GM18870 (cell line): ENCODE measurements around the gene SKAP1.

ENCODE experiments used
- ATAC-seq: cut with Tn5 transposase; IDR thresholded peaks from one replicate; pipeline ENCODE4 v1.9.1; 2021; ENCODE audit warnings: moderate library complexity; ENCODE audit not compliant: unreplicated experiment

Gene SKAP1

GRCh38 chr17:48429638-48430586 lies at the start of gene SKAP1:
Gene SKAP1, minus strand, starts transcription at chr17:48430214.
- no peak for ATAC-seq

DNA sequence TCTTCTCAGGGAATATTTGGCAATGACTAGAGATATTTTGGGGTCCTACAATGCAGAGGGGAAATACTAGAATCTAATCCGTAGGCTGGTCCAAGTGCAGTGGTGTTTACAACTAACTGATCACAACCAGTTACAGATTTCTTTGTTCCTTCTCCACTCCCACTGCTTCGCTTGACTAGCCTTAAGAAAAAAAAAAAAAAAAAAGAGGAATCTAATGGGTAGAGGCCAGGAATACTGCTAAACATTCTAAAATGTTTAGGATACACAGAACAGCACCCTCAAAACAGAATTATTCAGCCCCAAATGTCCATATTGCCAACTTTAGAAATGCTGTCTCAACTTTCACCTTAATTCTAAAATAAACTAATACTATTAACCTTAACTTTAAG lies 49.0 kb upstream of the SKAP1 start:
- no peak for ATAC-seq

DNA sequence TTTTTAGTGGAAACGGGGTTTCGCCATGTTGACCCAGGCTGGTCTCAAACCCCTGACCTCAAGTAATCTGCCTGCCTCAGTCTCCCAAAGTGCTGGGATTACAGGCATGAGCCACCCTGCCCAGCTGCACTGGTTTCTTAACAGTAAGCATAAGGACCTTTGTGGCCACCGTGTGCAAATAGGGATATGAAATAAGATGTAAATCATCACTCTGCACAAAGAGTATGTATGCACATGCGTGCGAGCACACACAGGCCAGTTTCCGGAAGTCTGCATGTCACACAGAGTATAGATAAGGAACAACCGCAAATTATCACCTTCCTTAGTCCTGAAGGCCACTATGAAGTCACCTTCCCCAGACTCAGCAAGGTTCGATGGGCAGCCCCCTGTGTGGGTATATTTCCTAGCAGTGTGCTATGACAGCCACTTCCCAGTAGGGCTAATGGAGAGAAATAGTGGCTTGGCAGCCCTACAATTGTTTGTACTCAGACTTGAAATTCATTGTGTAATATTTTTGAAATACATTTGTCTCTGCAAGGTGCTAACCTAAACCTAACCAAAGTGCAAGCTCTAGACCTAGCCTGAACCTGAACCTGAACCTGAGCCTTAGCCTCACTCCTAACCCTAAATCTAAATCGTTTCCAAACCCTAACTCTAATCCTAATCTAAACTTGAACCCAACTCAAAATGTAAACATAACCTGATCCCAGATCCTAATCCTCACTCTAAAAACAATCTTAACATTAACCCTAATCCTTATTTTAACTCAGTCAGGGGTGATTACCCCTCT lies 48.4 kb upstream of the SKAP1 start:
- ATAC-seq, result peak; percentile 88

DNA sequence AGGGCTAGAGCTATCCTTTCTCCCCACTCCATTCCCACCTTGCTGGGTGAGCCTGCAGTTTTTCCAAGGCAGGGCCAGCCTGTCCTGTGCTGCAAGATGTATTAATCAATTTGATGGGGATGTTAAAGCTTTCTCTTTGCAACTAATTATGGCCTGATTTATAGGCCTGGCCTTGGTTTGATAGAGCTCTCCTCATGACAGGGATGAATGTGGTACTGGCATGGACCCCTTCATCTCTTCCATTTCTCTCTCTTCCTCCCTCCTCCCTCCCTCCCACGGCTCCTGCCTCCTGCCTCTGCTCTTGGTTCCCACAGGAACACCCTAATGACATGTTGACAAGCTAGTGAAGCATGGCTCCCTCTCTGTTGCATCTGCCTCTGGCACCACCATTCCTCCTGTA lies 47.2 kb upstream of the SKAP1 start:
- no peak for ATAC-seq

- no peak for ATAC-seq
Measured at GRCh38 chr17:48472411-48473281, 42.6 kb upstream of the SKAP1 start.

DNA sequence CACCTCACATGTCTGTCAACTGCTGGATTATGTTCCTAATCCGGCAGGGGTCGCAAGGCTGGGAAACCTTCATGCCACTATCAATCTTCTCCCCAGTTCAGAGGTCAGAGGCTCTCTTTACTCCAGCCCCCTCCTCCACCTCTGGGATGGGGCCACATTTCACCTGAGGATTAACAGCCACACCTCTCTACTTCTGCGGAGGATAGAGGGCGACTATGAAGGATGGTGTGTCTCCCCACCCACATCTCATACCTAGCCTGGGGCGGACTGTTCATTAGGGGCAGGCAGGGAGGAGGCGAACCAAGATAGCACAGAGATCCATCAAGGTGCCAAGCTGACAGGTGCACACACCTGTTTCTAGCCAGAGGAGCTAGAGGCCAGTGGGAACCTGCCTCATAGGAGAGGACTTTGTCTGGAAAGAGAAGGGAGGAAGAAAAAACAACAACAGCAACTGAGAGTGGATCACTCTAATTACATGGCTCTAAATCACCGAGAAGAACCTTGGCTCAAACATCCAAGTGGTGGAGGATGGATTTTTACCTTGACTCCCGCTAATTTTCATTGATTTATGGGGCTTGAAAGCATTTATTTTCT lies 41.9 kb upstream of the SKAP1 start:
- no peak for ATAC-seq

- ATAC-seq, result no peak
Measured at GRCh38 chr17:48470388-48471034, 40.5 kb upstream of the SKAP1 start.

DNA sequence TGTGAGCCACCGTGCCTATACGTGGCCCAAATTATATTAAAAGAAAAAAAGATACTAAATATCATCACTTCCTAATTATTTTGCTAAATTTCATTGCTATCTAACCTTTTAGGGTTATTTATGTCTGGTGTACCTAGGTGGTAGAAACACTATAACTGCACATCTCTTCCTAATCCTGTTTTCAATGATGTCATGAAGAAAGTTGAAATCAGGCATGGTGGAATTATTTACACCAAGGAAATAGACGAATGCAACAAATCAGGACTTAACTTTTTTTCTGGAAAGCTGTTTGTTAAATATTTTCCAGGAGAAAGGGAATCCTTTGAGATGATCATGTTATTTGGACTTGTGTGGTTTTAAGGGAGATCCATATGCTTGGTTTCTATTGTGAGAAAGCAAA lies 39.2 kb upstream of the SKAP1 start:
- ATAC-seq, result no peak

- ATAC-seq, result no peak
Measured at GRCh38 chr17:48468299-48468698, 38.3 kb upstream of the SKAP1 start.

GRCh38 chr17:48465884-48466283 lies 35.9 kb upstream of the SKAP1 start:
- no peak for ATAC-seq

DNA sequence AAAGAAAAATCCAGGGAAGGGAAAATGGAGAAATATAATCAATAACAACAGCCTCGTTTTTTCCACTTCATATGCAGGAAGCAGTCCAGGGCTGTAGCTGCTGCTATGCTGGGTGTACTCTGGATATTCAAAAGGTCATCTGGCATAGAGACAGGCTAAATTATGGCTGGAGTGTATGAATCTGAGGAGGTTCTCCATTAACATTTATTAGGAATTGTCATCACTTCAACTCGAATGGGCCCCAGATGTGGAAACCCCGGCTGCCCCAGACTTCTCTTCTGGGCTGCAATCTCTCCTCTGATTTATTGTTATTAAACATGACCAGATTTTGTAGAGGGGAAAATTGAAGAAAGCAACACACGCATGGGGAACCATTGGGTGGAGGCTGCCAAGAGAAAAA lies 33.5 kb upstream of the SKAP1 start:
- ATAC-seq, result no peak

- ATAC-seq, result no peak
Measured at GRCh38 chr17:48462946-48463345, 32.9 kb upstream of the SKAP1 start.

DNA sequence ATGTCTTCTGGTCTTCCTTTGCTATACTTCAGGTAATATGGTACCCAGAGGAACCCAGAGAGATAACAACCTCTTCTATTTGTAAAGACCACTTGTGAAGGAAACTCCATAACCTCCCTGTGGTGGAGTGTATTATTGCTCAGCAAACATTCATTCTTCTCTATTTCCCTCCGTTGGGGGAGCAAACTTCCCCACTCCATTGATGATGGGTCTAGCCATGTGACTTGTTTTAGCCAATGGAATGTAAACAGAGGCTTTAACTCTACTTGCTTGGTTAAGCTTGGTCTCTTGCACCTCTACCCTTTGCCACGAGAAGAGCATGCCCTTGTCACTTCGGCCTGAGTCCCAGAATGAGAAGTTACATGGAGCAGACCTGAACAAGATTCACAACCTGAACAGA lies 30.0 kb upstream of the SKAP1 start:
- ATAC-seq, result no peak

DNA sequence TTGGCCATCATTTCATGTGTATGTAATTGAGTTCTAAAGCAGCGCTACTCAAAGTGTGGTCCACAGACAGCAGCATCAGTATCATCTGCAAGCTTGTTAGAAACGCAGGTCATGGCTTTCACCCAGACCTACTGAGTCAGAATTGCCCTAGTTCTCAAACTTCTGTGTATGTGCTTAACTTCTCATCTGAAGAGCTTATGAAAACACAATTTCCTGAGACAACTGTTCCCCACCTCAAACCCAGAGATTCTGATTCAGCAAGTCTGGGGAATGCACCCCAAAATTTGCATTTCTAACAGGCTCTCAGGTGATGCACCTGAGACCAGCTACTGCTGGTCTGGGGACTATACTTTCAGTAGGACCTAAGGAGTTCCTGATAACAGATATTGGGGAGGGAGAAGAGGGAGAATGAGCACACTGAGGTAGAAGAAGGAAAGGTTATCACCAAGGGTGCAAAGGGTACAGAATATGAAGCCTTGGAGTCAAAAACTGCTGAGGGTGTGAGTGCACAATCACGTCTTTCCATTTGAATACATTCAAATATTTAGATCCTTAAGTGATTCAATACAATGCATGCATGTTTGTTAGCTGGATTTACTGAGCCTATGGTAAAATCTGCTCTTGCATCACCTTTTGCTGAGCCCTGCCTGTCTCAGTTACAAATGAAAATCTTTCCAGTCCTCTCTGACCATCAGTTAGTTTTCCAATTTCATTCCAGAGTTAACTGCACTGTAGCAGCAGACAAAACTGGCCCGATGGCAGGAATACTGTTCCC lies 29.2 kb upstream of the SKAP1 start:
- no peak for ATAC-seq

- ATAC-seq, result peak; percentile 59
Measured at GRCh38 chr17:48457080-48457836, 27.2 kb upstream of the SKAP1 start.

- ATAC-seq, result no peak
Measured at GRCh38 chr17:48456589-48456988, 26.6 kb upstream of the SKAP1 start.

DNA sequence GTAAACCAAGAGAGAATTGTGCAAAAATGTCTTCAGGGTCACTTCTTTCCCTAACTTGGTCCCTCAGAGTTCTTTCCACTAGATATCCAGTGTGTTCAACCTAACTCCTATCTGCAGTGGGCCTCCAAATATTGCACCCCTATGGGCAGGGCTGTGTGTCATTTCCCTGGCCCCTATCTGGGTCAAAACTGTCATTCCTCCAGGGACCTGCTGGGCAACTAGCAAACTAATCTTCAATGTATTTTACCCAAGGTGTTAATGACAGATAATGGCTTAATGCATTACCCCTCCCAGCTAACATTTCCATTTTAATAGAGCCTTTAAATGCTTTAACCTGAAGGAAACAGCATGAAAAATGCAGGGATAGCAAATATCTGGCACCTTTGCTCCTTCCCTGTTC lies 25.8 kb upstream of the SKAP1 start:
- no peak for ATAC-seq

GRCh38 chr17:48453447-48453846 lies 23.4 kb upstream of the SKAP1 start:
- no peak for ATAC-seq

- ATAC-seq, result no peak
Measured at GRCh38 chr17:48451489-48451888, 21.5 kb upstream of the SKAP1 start.
